Loucy (cell line): ENCODE data around the gene SPACDR.

Experiments
- H2AFZ ChIP-seq: fragments of 200-600 bp; sonication (generic); 2 replicates; pipeline ENCODE4 v1.6.0; 2016; ENCODE audit warnings: antibody characterized with exemption, mild to moderate bottlenecking, low read length, moderate library complexity
- H3F3A ChIP-seq: fragments of 200-600 bp; 2 replicates; pipeline ENCODE4 v1.6.0; 2016; ENCODE audit warnings: antibody characterized with exemption, low read depth, mild to moderate bottlenecking
- H3K27me3 ChIP-seq: fragments of 200-600 bp; sonication (generic); 2 replicates; pipeline ENCODE4 v1.6.1; 2014; ENCODE audit warnings: low read length, mild to moderate bottlenecking; ENCODE audit not compliant: insufficient read depth, poor library complexity, severe bottlenecking
- H3K36me3 ChIP-seq: fragments of 200-600 bp; sonication (generic); 2 replicates; pipeline ENCODE4 v1.6.1; 2016; ENCODE audit warnings: low read length; ENCODE audit not compliant: insufficient read depth
- H3K4me1 ChIP-seq: fragments of 200-600 bp; sonication (generic); 2 replicates; pipeline ENCODE4 v1.5.1; 2014; ENCODE audit warnings: low read length, mild to moderate bottlenecking; ENCODE audit not compliant: insufficient read depth, poor library complexity, severe bottlenecking
- H3K4me2 ChIP-seq: fragments of 200-600 bp; sonication (generic); 2 replicates; pipeline ENCODE4 v1.6.0; 2014; ENCODE audit warnings: antibody characterized with exemption, low read length, low read depth, mild to moderate bottlenecking; ENCODE audit not compliant: poor library complexity, severe bottlenecking
- H3K4me3 ChIP-seq: fragments of 200-600 bp; sonication (generic); 2 replicates; pipeline ENCODE4 v1.5.1; 2014; ENCODE audit warnings: low read length, mild to moderate bottlenecking, mixed read lengths; ENCODE audit not compliant: poor library complexity, severe bottlenecking
- H3K79me2 ChIP-seq: fragments of 200-600 bp; sonication (generic); 2 replicates; pipeline ENCODE4 v1.6.1; 2014; ENCODE audit warnings: low read length; ENCODE audit not compliant: insufficient read depth
- H3K9ac ChIP-seq: fragments of 200-600 bp; sonication (generic); 2 replicates; pipeline ENCODE4 v1.6.0; 2014; ENCODE audit warnings: mild to moderate bottlenecking, low read depth, low read length, moderate library complexity; ENCODE audit not compliant: poor library complexity, severe bottlenecking
- H3K9me2 ChIP-seq: fragments of 200-600 bp; sonication (generic); replicated peaks from 2 replicates; pipeline ENCODE4 v1.6.1; 2016; ENCODE audit warnings: low read depth, low read length, mixed read lengths
- H3K9me3 ChIP-seq: fragments of 200-600 bp; sonication (generic); 2 replicates; pipeline ENCODE4 v1.6.1; 2014; ENCODE audit warnings: mild to moderate bottlenecking, antibody characterized with exemption, low read length, low read depth; ENCODE audit not compliant: insufficient read depth
- H4K20me1 ChIP-seq: fragments of 200-600 bp; sonication (generic); 2 replicates; pipeline ENCODE4 v1.6.0; 2014; ENCODE audit warnings: antibody characterized with exemption, low read length, mild to moderate bottlenecking; ENCODE audit not compliant: insufficient read depth, poor library complexity, severe bottlenecking
- CTCF ChIP-seq: fragments of 200-600 bp; sonication (generic); conservative IDR thresholded peaks from 2 replicates; pipeline ENCODE4 v1.5.1; 2014; ENCODE audit warnings: mild to moderate bottlenecking, antibody characterized with exemption, low read length
- EZH2phosphoT487 ChIP-seq: fragments of 200-600 bp; IDR thresholded peaks from 2 replicates; pipeline ENCODE4 v1.6.1; 2018; ENCODE audit warnings: antibody characterized with exemption, mild to moderate bottlenecking, moderate library complexity, borderline replicate concordance

SPACDR gene

GRCh38 chr7:100486111-100486636 is 22.1 kb upstream of the SPACDR start:
- Histone ChIP-seq H3K9ac (no peak overlapping the region), H3K36me3 (no peaks in the 10 kb centered on the region), H4K20me1 (no peaks in the 10 kb centered on the region), H3K4me2 (no peak overlapping the region), H3K79me2 (no peaks in the 10 kb centered on the region), H2AFZ (no peak overlapping the region), H3K4me3 (no peak overlapping the region), H3K27me3 (no peaks in the 10 kb centered on the region), H3K9me3 (no peaks in the 10 kb centered on the region), H3K4me1 (peaks cover 4% of the 10 kb centered on the region), H3F3A (peaks cover 3% of the 10 kb centered on the region; the same call in 1 of the 2 replicates), H3K9me2 (no peaks in the 10 kb centered on the region)
- TF ChIP-seq CTCF (no peak), EZH2phosphoT487 (no peak)

- Histone ChIP-seq H3K4me1 (peaks cover 4% of the 10 kb centered on the region), H3K9ac (no peak overlapping the region), H3K9me3 (no peaks in the 10 kb centered on the region), H4K20me1 (no peaks in the 10 kb centered on the region), H2AFZ (no peak overlapping the region), H3F3A (peaks cover 3% of the 10 kb centered on the region; the same call in 1 of the 2 replicates), H3K36me3 (no peaks in the 10 kb centered on the region), H3K4me3 (no peak overlapping the region), H3K4me2 (no peak overlapping the region), H3K79me2 (no peaks in the 10 kb centered on the region), H3K27me3 (no peaks in the 10 kb centered on the region), H3K9me2 (no peaks in the 10 kb centered on the region)
- no peak for TF ChIP-seq EZH2phosphoT487
These were observed 21.4 kb upstream of the SPACDR start for GRCh38 chr7:100485471-100485876.

GRCh38 chr7:100484673-100485045 is 20.6 kb upstream of the SPACDR start:
- Histone ChIP-seq H4K20me1 (no peaks in the 10 kb centered on the region), H3K4me1 (peaks cover 6% of the 10 kb centered on the region), H3K79me2 (no peaks in the 10 kb centered on the region), H3K27me3 (no peaks in the 10 kb centered on the region), H2AFZ (no peak overlapping the region), H3K4me2 (no peak overlapping the region), H3K9me3 (no peaks in the 10 kb centered on the region), H3K36me3 (no peaks in the 10 kb centered on the region), H3K9me2 (no peaks in the 10 kb centered on the region), H3F3A (peaks cover 4% of the 10 kb centered on the region; the same call in 1 of the 2 replicates), H3K9ac (no peak overlapping the region), H3K4me3 (no peak overlapping the region)
- no peak for TF ChIP-seq CTCF
- TF ChIP-seq EZH2phosphoT487 = no peak
